Measurements from ENCODE around the gene STRA6. TPM values are rescaled to one million over a fixed set of nuclear protein-coding genes. Genes with fewer than 3 reads are reported as not detected.

The STRA6 gene
- total and polyA plus RNA-seq, 2 of the 8 experiments (the other 6 are each of a cell fraction or from before 2014, with no cell fraction given), result 9.3 to 14.5 TPM

DNA sequence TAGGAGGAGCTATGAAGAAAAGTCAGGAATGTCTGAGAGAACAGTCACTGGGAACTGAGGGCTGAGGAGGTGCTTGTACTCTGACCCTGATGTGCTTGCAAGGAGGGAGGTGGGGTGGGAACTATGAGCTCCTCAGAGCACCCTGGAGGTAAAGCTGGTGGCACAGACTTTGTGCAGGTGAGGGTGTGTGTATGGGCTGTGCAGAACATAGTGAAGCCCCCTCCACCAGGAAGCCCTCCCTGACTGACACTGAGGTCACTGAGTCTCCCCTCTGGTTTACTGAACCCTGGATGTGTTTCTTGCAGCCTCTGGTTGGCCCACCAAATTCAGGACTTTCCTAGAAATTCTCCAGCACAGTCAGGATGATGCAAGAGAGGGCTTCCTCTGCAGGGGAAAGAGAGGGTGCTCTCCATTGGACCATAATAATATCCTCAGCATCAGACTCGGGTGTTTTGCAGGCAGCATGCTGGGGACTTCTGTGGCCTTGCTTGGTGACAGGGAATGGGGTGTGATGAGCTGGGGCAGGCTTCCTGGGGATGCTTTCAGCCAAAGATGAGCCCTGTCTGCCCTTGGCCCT, 30.5 kb downstream of the STRA6 start:
- H3K27me3 ChIP-seq (replicated peaks in 1 of 4; ENCODE audit: control insufficient read depth in 3 of 4, extremely low read depth in 1 of 4, insufficient read depth in 3 of 4, low read length in 3 of 4), result no peaks in the 10 kb centered on the region; a peak in 3 of 7 replicates
- no peak overlapping the region for H3K4ac ChIP-seq (replicated peaks; ENCODE audit: insufficient read length, low read depth, low read length)
- no peak overlapping the region for H3K4me3 ChIP-seq (ENCODE audit: extremely low read depth in 1 of 4, insufficient read depth in 2 of 4, low read depth in 3 of 4, low read length in 4 of 4)
- no peak overlapping the region for H3K23ac ChIP-seq (ENCODE audit: insufficient read length)
- H4K20me1 ChIP-seq (replicated peaks in 1 of 2; ENCODE audit: control insufficient read depth in 1 of 2, insufficient read depth in 2 of 2, low read length in 2 of 2), result peaks cover 0 to 2% of the 10 kb centered on the region in 2 experiments
- 88% methylated on average over 1 of the region's 1 CpG; no CpG with 5 or more reads in 1 of the 2 experiments for WGBS, 2 experiments (ENCODE audit: extremely low coverage in 1 of 2, insufficient coverage in 1 of 2, insufficient read length in 1 of 2, insufficient replicate concordance in 2 of 2, low coverage in 1 of 2, low lambda C conversion rate in 2 of 2, missing lambda C conversion rate in 1 of 2)
- H2AFZ ChIP-seq (ENCODE audit: low read length), result no peak overlapping the region
- H2BK12ac ChIP-seq (ENCODE audit: low read depth, low read length), result peak overlapping the region; percentile 39; the same call in 1 of the 2 replicates
- no peak overlapping the region; the same call in 1 of the 2 replicates for H3K18ac ChIP-seq (ENCODE audit: extremely low read depth, low read length)
- DNase-seq (ENCODE audit: low read depth in 1 of 2, low spot score in 2 of 2) (no peak), FAIRE-seq (no peak)
- H3K36me3 ChIP-seq (ENCODE audit: control insufficient read depth in 2 of 4, insufficient read depth in 4 of 4, low read length in 3 of 4), result no peaks in the 10 kb centered on the region
- CTCF ChIA-PET (ENCODE audit: partially characterized antibody), result interaction anchor here (0.6 to 3.3 kb wide), 12 partner anchors 16 to 268 kb away, joined by 3 to 13 read pairs (median 4); partner anchors contain the start of gene STRA6
- no peak overlapping the region for H3K27ac ChIP-seq (ENCODE audit: low read depth, low read length)
- peak overlapping the region; percentile 72; the same call in 1 of the 2 replicates for H2BK15ac ChIP-seq (ENCODE audit: low read length)
- peaks cover 0 to 20% (median 12%) of the 10 kb centered on the region in 4 experiments; a peak in 5 of 7 replicates for H3K4me1 ChIP-seq (replicated peaks in 1 of 4; ENCODE audit: control insufficient read depth in 3 of 4, insufficient read depth in 4 of 4, low read length in 3 of 4)
- TF ChIP-seq TEAD4 (IDR thresholded peaks at IDR 0.05; ENCODE audit: low read depth, low read length) (no peak), CREB1 (IDR thresholded peaks at IDR 0.05) (no peak), GTF2F1 (IDR thresholded peaks at IDR 0.05; ENCODE audit: borderline replicate concordance, low read depth, low read length) (no peak), TBP (IDR thresholded peaks at IDR 0.05; ENCODE audit: low read depth, low read length) (no peak), EP300 (IDR thresholded peaks at IDR 0.05; ENCODE audit: borderline replicate concordance in 1 of 2, low read depth in 2 of 2, low read length in 2 of 2) (no peak), SAP30 (IDR thresholded peaks at IDR 0.05; ENCODE audit: insufficient read depth, insufficient replicate concordance, low read length) (no peak), SIRT6 (IDR thresholded peaks at IDR 0.05; ENCODE audit: low read length) (no peak), RNF2 (IDR thresholded peaks at IDR 0.05; ENCODE audit: borderline replicate concordance, low read depth, low read length, missing control alignments, poor library complexity, severe bottlenecking) (no peak), GABPA (IDR thresholded peaks at IDR 0.05; ENCODE audit: borderline replicate concordance, insufficient read depth, low read length) (no peak)
- H2BK120ac ChIP-seq (replicated peaks; ENCODE audit: low read depth, low read length), result no peak overlapping the region
- H3K79me1 ChIP-seq (ENCODE audit: low read depth, low read length), result no peaks in the 10 kb centered on the region
- peak overlapping the region; percentile 61; the same call in 1 of the 2 replicates for H2BK20ac ChIP-seq (ENCODE audit: low read length)
- no peaks in the 10 kb centered on the region for H3K9me3 ChIP-seq (ENCODE audit: insufficient read depth in 2 of 2, low read depth in 1 of 2, low read length in 1 of 2)
- POLR2A ChIA-PET (ENCODE audit: partially characterized antibody), result interaction anchor here (0.7 to 2.7 kb wide), 7 partner anchors 10 to 50 kb away, joined by 3 to 8 read pairs (median 4); no protein-coding TSS in a partner anchor
- H3K9ac ChIP-seq (replicated peaks in 1 of 4; ENCODE audit: extremely low read depth in 1 of 4, low read depth in 3 of 4, low read length in 3 of 4), result no peak overlapping the region
- H3K56ac ChIP-seq (replicated peaks; ENCODE audit: insufficient read length, low read depth, low read length), result no peak overlapping the region
- no peak overlapping the region for H2AK5ac ChIP-seq (ENCODE audit: low read depth, low read length)
- H2BK5ac ChIP-seq (ENCODE audit: low read depth, low read length), result no peak overlapping the region
- no peak overlapping the region for H4K91ac ChIP-seq (replicated peaks; ENCODE audit: insufficient read length, low read length)
- H4K5ac ChIP-seq (ENCODE audit: insufficient read length, low read depth, low read length), result no peak overlapping the region
- H3K79me2 ChIP-seq (ENCODE audit: control insufficient read depth in 1 of 2, insufficient read depth in 2 of 2, low read length in 2 of 2), result no peaks in the 10 kb centered on the region
- no peak overlapping the region for H4K8ac ChIP-seq (ENCODE audit: extremely low read depth, insufficient read depth, low read length)
- H3K23me2 ChIP-seq (ENCODE audit: low read depth, low read length), result peaks cover 2% of the 10 kb centered on the region; the same call in 1 of the 2 replicates
- H3K4me2 ChIP-seq (ENCODE audit: insufficient read depth in 1 of 2, low read depth in 2 of 2, low read length in 2 of 2), result no peak overlapping the region
- H3K14ac ChIP-seq (ENCODE audit: insufficient read length), result no peak overlapping the region

All from H1 (cell line).